ENCODE measurements around the gene FILIP1.

DNA sequence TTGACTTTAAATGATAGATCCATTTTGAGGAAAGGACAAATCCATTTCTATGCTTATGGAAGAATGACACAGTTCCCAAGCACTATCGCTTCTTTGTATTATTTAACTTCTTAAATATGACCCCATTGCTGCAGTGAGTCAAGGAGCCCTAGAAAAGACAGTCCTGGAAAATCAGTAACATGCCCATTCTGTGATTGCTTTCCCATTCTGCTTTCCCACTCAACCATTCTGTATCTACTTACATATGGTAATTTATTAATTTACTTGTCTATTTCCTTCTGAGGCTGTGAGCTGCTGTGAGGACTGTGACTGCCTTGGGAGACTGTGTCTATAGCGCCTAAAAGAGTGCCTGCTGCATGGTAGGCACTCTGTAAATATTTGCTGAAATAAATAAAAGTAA is 123.6 kb downstream of the FILIP1 start:
- TF ChIP-seq, protein P1, sequence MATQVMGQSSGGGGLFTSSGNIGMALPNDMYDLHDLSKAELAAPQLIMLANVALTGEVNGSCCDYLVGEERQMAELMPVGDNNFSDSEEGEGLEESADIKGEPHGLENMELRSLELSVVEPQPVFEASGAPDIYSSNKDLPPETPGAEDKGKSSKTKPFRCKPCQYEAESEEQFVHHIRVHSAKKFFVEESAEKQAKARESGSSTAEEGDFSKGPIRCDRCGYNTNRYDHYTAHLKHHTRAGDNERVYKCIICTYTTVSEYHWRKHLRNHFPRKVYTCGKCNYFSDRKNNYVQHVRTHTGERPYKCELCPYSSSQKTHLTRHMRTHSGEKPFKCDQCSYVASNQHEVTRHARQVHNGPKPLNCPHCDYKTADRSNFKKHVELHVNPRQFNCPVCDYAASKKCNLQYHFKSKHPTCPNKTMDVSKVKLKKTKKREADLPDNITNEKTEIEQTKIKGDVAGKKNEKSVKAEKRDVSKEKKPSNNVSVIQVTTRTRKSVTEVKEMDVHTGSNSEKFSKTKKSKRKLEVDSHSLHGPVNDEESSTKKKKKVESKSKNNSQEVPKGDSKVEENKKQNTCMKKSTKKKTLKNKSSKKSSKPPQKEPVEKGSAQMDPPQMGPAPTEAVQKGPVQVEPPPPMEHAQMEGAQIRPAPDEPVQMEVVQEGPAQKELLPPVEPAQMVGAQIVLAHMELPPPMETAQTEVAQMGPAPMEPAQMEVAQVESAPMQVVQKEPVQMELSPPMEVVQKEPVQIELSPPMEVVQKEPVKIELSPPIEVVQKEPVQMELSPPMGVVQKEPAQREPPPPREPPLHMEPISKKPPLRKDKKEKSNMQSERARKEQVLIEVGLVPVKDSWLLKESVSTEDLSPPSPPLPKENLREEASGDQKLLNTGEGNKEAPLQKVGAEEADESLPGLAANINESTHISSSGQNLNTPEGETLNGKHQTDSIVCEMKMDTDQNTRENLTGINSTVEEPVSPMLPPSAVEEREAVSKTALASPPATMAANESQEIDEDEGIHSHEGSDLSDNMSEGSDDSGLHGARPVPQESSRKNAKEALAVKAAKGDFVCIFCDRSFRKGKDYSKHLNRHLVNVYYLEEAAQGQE (IDR thresholded peaks at IDR 0.05; ENCODE audit: insufficient read depth in 1 of 2, low read depth in 2 of 2, low read length in 2 of 2) = no peak
- no peak for TF ChIP-seq POLR2AphosphoS5 (IDR thresholded peaks at IDR 0.05; ENCODE audit: low read depth, low read length)

Measured in PFSK-1 (cell line).